ENCODE results near the gene TMEM151B.
A peak's percentile ranks its signal among the peaks of the same experiment; 100 is the strongest.

DNA sequence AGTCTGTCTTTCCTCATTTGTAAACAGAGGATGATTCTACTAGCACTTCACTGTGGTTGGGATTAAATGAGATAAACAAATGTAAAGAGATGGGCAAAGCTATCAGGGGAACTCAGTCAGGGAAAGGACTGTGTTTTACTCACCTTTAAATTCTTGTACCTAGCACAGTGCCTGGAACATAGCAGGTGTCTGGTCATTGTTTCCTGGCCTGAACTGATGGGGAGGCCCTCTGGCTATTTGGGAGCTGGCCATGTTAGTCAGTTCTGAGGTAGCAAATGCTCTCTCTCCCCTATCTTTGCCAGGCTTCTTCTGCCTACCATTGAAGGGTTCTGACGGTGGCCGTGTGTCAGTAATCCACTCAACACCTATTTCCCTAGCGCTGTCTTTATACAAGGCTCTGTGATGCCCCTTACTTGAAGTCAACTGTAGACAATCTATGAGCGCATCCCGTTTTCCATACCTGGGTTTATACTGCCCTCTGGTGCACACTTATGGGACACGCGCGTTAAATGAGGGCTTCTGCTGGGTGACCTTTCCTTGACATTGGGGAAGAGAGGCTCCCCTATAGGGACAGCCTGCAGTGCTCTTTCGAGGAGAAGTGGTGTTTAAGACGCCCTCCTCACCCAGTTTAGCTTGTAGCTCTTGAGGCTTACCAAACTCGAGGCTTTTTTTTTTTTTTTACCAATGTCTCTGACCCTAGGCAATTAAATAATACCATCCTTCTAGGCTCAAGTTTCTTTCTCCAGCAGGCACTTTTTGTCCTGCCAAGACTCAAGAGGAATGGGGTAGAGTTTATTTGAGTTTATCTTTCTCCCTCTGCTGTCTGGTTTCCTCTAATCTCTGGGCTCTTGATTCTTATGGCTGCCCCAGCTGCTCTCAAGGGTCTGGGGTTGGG, 68.2 kb downstream of the TMEM151B start:
- TF ChIP-seq, protein P1, sequence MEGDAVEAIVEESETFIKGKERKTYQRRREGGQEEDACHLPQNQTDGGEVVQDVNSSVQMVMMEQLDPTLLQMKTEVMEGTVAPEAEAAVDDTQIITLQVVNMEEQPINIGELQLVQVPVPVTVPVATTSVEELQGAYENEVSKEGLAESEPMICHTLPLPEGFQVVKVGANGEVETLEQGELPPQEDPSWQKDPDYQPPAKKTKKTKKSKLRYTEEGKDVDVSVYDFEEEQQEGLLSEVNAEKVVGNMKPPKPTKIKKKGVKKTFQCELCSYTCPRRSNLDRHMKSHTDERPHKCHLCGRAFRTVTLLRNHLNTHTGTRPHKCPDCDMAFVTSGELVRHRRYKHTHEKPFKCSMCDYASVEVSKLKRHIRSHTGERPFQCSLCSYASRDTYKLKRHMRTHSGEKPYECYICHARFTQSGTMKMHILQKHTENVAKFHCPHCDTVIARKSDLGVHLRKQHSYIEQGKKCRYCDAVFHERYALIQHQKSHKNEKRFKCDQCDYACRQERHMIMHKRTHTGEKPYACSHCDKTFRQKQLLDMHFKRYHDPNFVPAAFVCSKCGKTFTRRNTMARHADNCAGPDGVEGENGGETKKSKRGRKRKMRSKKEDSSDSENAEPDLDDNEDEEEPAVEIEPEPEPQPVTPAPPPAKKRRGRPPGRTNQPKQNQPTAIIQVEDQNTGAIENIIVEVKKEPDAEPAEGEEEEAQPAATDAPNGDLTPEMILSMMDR (IDR thresholded peaks at IDR 0.05), result peak; percentile 86
- no peak for TF ChIP-seq EZH2phosphoT487 (IDR thresholded peaks at IDR 0.05)
- no peak for TF ChIP-seq EZH2 (IDR thresholded peaks at IDR 0.05)
